ENCODE results near the gene ENPP1. TPM values are rescaled to one million over a fixed set of nuclear protein-coding genes. Genes with fewer than 3 reads are reported as not detected.
A peak's percentile ranks its signal among the peaks of the same experiment; 100 is the strongest.
"Not testable (repeated sequence)": the region's sequence is repeated elsewhere in the genome, so short reads cannot be mapped to it uniquely, and the experiment has no call there.

ENPP1 gene
- total RNA-seq, 3 donors from 2014 or later = 51.2 to 53.8 (median 51.5) TPM

- Histone ChIP-seq H3K36me3 (no peaks in the 10 kb centered on the region), H3K4me3 (no peak overlapping the region), H3K4me1 (no peaks in the 10 kb centered on the region), H3K27ac (no peak overlapping the region), H3K9me3 (no peaks in the 10 kb centered on the region), H3K27me3 (no peaks in the 10 kb centered on the region)
- intact Hi-C loops (cut with DNase I; ENCODE audit: low total_unique reads) = no loop called here
- DNase-seq (ENCODE audit: low spot score in 2 of 2) = no peak
- TF ChIP-seq POLR2AphosphoS5 (IDR thresholded peaks at IDR 0.05) (no peak), POLR2A (IDR thresholded peaks at IDR 0.05) (no peak), CTCF (IDR thresholded peaks at IDR 0.05) (no peak)
These were observed 42.0 kb downstream of the ENPP1 start for GRCh38 chr6:131849799-131850198.

- DNase-seq (ENCODE audit: low spot score in 2 of 2) = no peak
- no peaks in the 10 kb centered on the region for H3K27me3 ChIP-seq
- H3K4me1 ChIP-seq = no peaks in the 10 kb centered on the region
- intact Hi-C loops (cut with DNase I; ENCODE audit: low total_unique reads) = no loop called here
- H3K4me3 ChIP-seq = no peak overlapping the region
- TF ChIP-seq POLR2AphosphoS5 (IDR thresholded peaks at IDR 0.05) (no peak), POLR2A (IDR thresholded peaks at IDR 0.05) (no peak), CTCF (IDR thresholded peaks at IDR 0.05) (no peak)
- no peaks in the 10 kb centered on the region for H3K36me3 ChIP-seq
- H3K9me3 ChIP-seq = no peaks in the 10 kb centered on the region
- no peak overlapping the region for H3K27ac ChIP-seq
These were observed 43.4 kb downstream of the ENPP1 start for GRCh38 chr6:131851049-131851769.

- intact Hi-C loops (cut with DNase I; ENCODE audit: low total_unique reads) = no loop called here
- Histone ChIP-seq H3K4me3 (no peak overlapping the region), H3K36me3 (no peaks in the 10 kb centered on the region), H3K27me3 (no peaks in the 10 kb centered on the region), H3K27ac (no peak overlapping the region), H3K4me1 (no peaks in the 10 kb centered on the region), H3K9me3 (no peaks in the 10 kb centered on the region)
- no peak for DNase-seq (ENCODE audit: low spot score in 2 of 2)
- no peak for TF ChIP-seq CTCF (IDR thresholded peaks at IDR 0.05)
- no peak for TF ChIP-seq POLR2A (IDR thresholded peaks at IDR 0.05)
- TF ChIP-seq POLR2AphosphoS5 (IDR thresholded peaks at IDR 0.05) = no peak
These were observed 44.4 kb downstream of the ENPP1 start for GRCh38 chr6:131852200-131852599.

GRCh38 chr6:131854803-131855202 is 47.0 kb downstream of the ENPP1 start:
- no peak for DNase-seq (ENCODE audit: low spot score in 2 of 2)
- Histone ChIP-seq H3K9me3 (no peaks in the 10 kb centered on the region), H3K36me3 (no peaks in the 10 kb centered on the region), H3K4me1 (no peaks in the 10 kb centered on the region), H3K4me3 (no peak overlapping the region), H3K27ac (no peak overlapping the region), H3K27me3 (no peaks in the 10 kb centered on the region)
- TF ChIP-seq POLR2A (IDR thresholded peaks at IDR 0.05) (no peak), POLR2AphosphoS5 (IDR thresholded peaks at IDR 0.05) (no peak), CTCF (IDR thresholded peaks at IDR 0.05) (no peak)
- intact Hi-C loops (cut with DNase I; ENCODE audit: low total_unique reads) = no loop called here

- H3K27ac ChIP-seq = peak overlapping the region in 1 of 2 donors; percentile 6
- DNase-seq (ENCODE audit: low spot score in 2 of 2) = no peak
- H3K9me3 ChIP-seq = no peaks in the 10 kb centered on the region
- no peaks in the 10 kb centered on the region for H3K27me3 ChIP-seq
- no peak overlapping the region for H3K4me3 ChIP-seq
- intact Hi-C loops (cut with DNase I; ENCODE audit: low total_unique reads) = no loop called here
- no peak for TF ChIP-seq POLR2A (IDR thresholded peaks at IDR 0.05)
- TF ChIP-seq POLR2AphosphoS5 (IDR thresholded peaks at IDR 0.05) = no peak
- no peak for TF ChIP-seq CTCF (IDR thresholded peaks at IDR 0.05)
- no peaks in the 10 kb centered on the region for H3K36me3 ChIP-seq
- H3K4me1 ChIP-seq = no peaks in the 10 kb centered on the region
These were observed 51.1 kb downstream of the ENPP1 start for GRCh38 chr6:131858765-131859415.

- DNase-seq (ENCODE audit: low spot score in 2 of 2); H3K4me3 ChIP-seq; H3K4me1 ChIP-seq; H3K27me3 ChIP-seq; H3K36me3 ChIP-seq; H3K27ac ChIP-seq; intact Hi-C loops (cut with DNase I; ENCODE audit: low total_unique reads); H3K9me3 ChIP-seq: not testable (repeated sequence)
These were observed 51.8 kb downstream of the ENPP1 start for GRCh38 chr6:131859658-131860057.
